DOHH2 (cell line): ENCODE measurements around the gene TNFAIP6.

Source experiments
- CTCF ChIP-seq: fragments of 200-600 bp; sonication (generic); IDR thresholded peaks from one replicate; pipeline ENCODE4 v1.5.1; 2014; ENCODE audit warnings: antibody characterized with exemption, mild to moderate bottlenecking, low read depth, low read length; ENCODE audit not compliant: poor library complexity, severe bottlenecking
- EZH2phosphoT487 ChIP-seq: fragments of 200-600 bp; sonication (generic); IDR thresholded peaks from 2 replicates; pipeline ENCODE4 v1.6.1; 2017; ENCODE audit warnings: borderline replicate concordance, mild to moderate bottlenecking, antibody characterized with exemption, low read length, moderate library complexity, mixed read lengths

- TF ChIP-seq CTCF (no peak), EZH2phosphoT487 (no peak)
Observed at GRCh38 chr2:151394509-151394908, 37.1 kb downstream of the TNFAIP6 start.
